MM.1S (cell line): ENCODE measurements around the gene IP6K2.

Experiments used
- EZH2 ChIP-seq: fragments of 300-600 bp; sonication (generic); optimal IDR thresholded peaks from 2 replicates; pipeline ENCODE3; 2017; ENCODE audit warnings: low read depth, mild to moderate bottlenecking, antibody characterized with exemption, low read length, mixed read lengths
- EZH2phosphoT487 ChIP-seq: fragments of 300-600 bp; sonication (generic); IDR thresholded peaks from 2 replicates; pipeline ENCODE4 v1.6.1; 2018; ENCODE audit warnings: antibody characterized with exemption, low read length
- TF ChIP-seq, protein P1 (sequence below): fragments of 300-600 bp; sonication (generic); IDR thresholded peaks from 2 replicates; pipeline ENCODE4 v1.5.1; 2016; ENCODE audit warnings: antibody characterized with exemption, low read length, mixed read lengths

DNA sequence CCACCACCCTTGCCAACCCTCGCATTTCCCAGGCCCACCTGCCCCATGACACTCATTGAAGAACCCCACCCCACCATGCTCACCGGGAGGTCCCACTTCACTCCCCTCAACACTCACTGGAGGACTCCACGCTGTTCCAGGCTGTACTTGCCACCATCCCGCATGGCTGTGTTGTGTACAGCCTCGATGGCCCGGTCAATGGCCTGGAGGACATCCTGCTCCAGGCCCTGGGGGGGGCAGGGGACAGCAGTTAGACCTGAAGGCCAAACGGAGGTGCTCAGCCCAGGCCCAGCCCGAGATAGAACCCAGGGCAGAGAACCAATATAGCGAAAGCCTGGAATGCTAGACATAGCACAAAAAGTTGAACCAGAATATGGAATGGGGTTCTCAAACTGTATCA lies 34.2 kb downstream of the IP6K2 start:
- no peak for TF ChIP-seq EZH2
- TF ChIP-seq, protein P1, sequence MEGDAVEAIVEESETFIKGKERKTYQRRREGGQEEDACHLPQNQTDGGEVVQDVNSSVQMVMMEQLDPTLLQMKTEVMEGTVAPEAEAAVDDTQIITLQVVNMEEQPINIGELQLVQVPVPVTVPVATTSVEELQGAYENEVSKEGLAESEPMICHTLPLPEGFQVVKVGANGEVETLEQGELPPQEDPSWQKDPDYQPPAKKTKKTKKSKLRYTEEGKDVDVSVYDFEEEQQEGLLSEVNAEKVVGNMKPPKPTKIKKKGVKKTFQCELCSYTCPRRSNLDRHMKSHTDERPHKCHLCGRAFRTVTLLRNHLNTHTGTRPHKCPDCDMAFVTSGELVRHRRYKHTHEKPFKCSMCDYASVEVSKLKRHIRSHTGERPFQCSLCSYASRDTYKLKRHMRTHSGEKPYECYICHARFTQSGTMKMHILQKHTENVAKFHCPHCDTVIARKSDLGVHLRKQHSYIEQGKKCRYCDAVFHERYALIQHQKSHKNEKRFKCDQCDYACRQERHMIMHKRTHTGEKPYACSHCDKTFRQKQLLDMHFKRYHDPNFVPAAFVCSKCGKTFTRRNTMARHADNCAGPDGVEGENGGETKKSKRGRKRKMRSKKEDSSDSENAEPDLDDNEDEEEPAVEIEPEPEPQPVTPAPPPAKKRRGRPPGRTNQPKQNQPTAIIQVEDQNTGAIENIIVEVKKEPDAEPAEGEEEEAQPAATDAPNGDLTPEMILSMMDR, result no peak
- TF ChIP-seq EZH2phosphoT487, result no peak
